ENCODE data around the gene MED8.

- TF ChIP-seq CTCF (IDR thresholded peaks at IDR 0.05), result no peak
- TF ChIP-seq EZH2 (IDR thresholded peaks at IDR 0.05), result no peak
- TF ChIP-seq EZH2phosphoT487 (IDR thresholded peaks at IDR 0.05), result no peak
Observed at GRCh38 chr1:43373066-43373940, 16.3 kb downstream of the MED8 start.

Measured in neural progenitor cell (in vitro differentiated cells).